ENCODE measurements around the gene CYB5R4. TPM values are rescaled to one million over a fixed set of nuclear protein-coding genes. Genes with fewer than 3 reads are reported as not detected.
A peak's percentile ranks its signal among the peaks of the same experiment; 100 is the strongest.

The CYB5R4 gene
- total and polyA plus RNA-seq, 2 of the 13 experiments (the other 11 are each of a cell fraction or from before 2014, with no cell fraction given): 5.3 to 26.1 TPM

- TF ChIP-seq SRSF4 (IDR thresholded peaks at IDR 0.05; ENCODE audit: low read depth, low read length, poor library complexity, severe bottlenecking) (no peak), HOXA9 (CRISPR knock-in tag; IDR thresholded peaks at IDR 0.05; ENCODE audit: borderline replicate concordance) (no peak; the same call in 1 of the 2 replicates), ZNF782 (CRISPR knock-in tag; IDR thresholded peaks at IDR 0.05; ENCODE audit: borderline replicate concordance) (peak; percentile 48; the same call in 1 of the 2 replicates), HDAC1 (CRISPR knock-in tag; IDR thresholded peaks at IDR 0.05) (peak; percentile 88), ZNF414 (CRISPR knock-in tag; IDR thresholded peaks at IDR 0.05) (peak; percentile 94), ZNF770 (CRISPR knock-in tag; IDR thresholded peaks at IDR 0.05) (no peak), FOXO4 (CRISPR knock-in tag; conservative IDR thresholded peaks at IDR 0.05) (no peak), HDAC6 (IDR thresholded peaks at IDR 0.05; ENCODE audit: low read depth, low read length) (no peak), ZNF18 (CRISPR knock-in tag; IDR thresholded peaks at IDR 0.05; ENCODE audit: insufficient replicate concordance) (peak; percentile 71), BCL3 (CRISPR knock-in tag; IDR thresholded peaks at IDR 0.05) (peak; percentile 86), ZNF546 (CRISPR knock-in tag; conservative IDR thresholded peaks at IDR 0.05) (peak; percentile 86; the same call in 1 of the 2 replicates), ZSCAN31 (CRISPR knock-in tag; IDR thresholded peaks at IDR 0.05; ENCODE audit: low read depth) (peak; percentile 68; the same call in 1 of the 2 replicates), GMEB2 (CRISPR knock-in tag; IDR thresholded peaks at IDR 0.05; ENCODE audit: low read depth) (peak; percentile 95), ZNF10 (CRISPR knock-in tag; IDR thresholded peaks at IDR 0.05; ENCODE audit: borderline replicate concordance, low read depth) (no peak), ZNF878 (CRISPR knock-in tag; IDR thresholded peaks at IDR 0.05) (0 out of 2 replicates have a peak, but pooled peaks have one; percentile 60), EP300 (IDR thresholded peaks at IDR 0.05; ENCODE audit: low read depth in 2 of 2, low read length in 2 of 2) (0 out of 4 replicates have a peak, but pooled peaks of 1 of the 2 experiments have one; percentile 21), EP300 (CRISPR knock-in tag; IDR thresholded peaks at IDR 0.05; ENCODE audit: borderline replicate concordance) (peak; percentile 80)
Observed at GRCh38 chr6:83859410-83860358, at the start of gene CYB5R4 (continued).

Data from HepG2 (cell line).